HCT116 (cell line): Measurements from ENCODE around the gene OCEL1. TPM values are rescaled to one million over a fixed set of nuclear protein-coding genes. Genes with fewer than 3 reads are reported as not detected.

Source experiments
- ATAC-seq: fragments of 200-7000 bp; cut with Tn5 transposase; 2 replicates; pipeline ENCODE4 v1.9.1; 2020; ENCODE audit warnings: mild to moderate bottlenecking, moderate library complexity
- BruUV-seq: library from RNA; stranded (reverse); fragments of 400-500 nt; replicated peaks from 2 replicates; lab custom pipeline; 2021; lab: Mats Ljungman, UMichigan
- CTCF ChIA-PET: fragments of 300-600 bp; sonication (Branson Sonifier 250); formaldehyde crosslinking; loops from one replicate; lab custom pipeline; 2021; ENCODE audit warnings: antibody characterized with exemption; lab: Charles Lee
- POLR2A ChIA-PET: fragments of 300-600, 350-600 bp; sonication (Branson Sonifier 250); formaldehyde crosslinking; loops from one replicate; lab custom pipeline; 2021; ENCODE audit warnings: antibody characterized with exemption; lab: Charles Lee
- RAD21 ChIA-PET, 2 experiments: fragments of 300-600 bp; sonication (Branson Sonifier 250); formaldehyde crosslinking; loops; one replicate each; lab custom pipeline; 2023; ENCODE audit warnings: low total read pairs in 2 of 2; ENCODE audit not compliant: uncharacterized antibody in 2 of 2, unreplicated experiment in 2 of 2, low non-redundant PET in 1 of 2; lab: Charles Lee
- DNase-seq: peaks from one replicate; pipeline ENCODE4 v3.0.0-alpha.2; 2010; ENCODE audit warnings: low read depth, low spot score
- H2AFZ ChIP-seq: fragments of 200-600 bp; shearing (Covaris generic), sonication (generic); 2 replicates; pipeline ENCODE4 v1.6.1; 2017; ENCODE audit warnings: low read depth, mixed run types, mixed read lengths, antibody characterized with exemption, low read length; ENCODE audit not compliant: poor library complexity, severe bottlenecking
- H3K27ac ChIP-seq: 2 replicates; pipeline ENCODE4 v1.5.1; 2012; ENCODE audit warnings: low read depth, low read length
- H3K27me3 ChIP-seq: fragments of 200-600 bp; sonication (generic); 2 replicates; pipeline ENCODE4 v1.6.1; 2016; ENCODE audit warnings: mixed run types, low read length, mixed read lengths; ENCODE audit not compliant: insufficient read depth
- H3K36me3 ChIP-seq, 2 experiments: fragments of 200-500 bp in 1 of 2; fragments of 200-600 bp in 1 of 2; sonication (Bioruptor generic) in 1 of 2; sonication (generic) in 1 of 2; 2 replicates each; pipeline versions ENCODE4 v1.5.1 to v1.6.1; 2014 to 2016; ENCODE audit warnings: low read length in 2 of 2, inconsistent platforms in 1 of 2, mixed read lengths in 1 of 2, mixed run types in 1 of 2; ENCODE audit not compliant: insufficient read depth in 2 of 2, control insufficient read depth in 1 of 2
- H3K4me1 ChIP-seq, 2 experiments: fragments of 200-600 bp in 1 of 2; sonication (generic) in 1 of 2; 2 replicates each; pipeline versions ENCODE4 v1.5.1 to v1.6.1; 2012 to 2017; ENCODE audit warnings: low read length in 2 of 2, inconsistent platforms in 1 of 2, mild to moderate bottlenecking in 1 of 2, mixed read lengths in 1 of 2, mixed run types in 1 of 2, moderate library complexity in 1 of 2; ENCODE audit not compliant: insufficient read depth in 2 of 2, control insufficient read depth in 1 of 2
- H3K4me2 ChIP-seq: fragments of 200-600 bp; sonication (generic); 2 replicates; pipeline ENCODE4 v1.6.1; 2017; ENCODE audit warnings: mixed run types, low read length, mixed read lengths
- H3K4me3 ChIP-seq, 2 experiments: fragments of 200-600 bp in 1 of 2; sonication (generic) in 1 of 2; replicated peaks in 1 of 2; 2 replicates each; pipeline ENCODE4 v1.5.1; 2011 to 2016; ENCODE audit warnings: low read length in 2 of 2, control low read depth in 1 of 2, low read depth in 1 of 2, mild to moderate bottlenecking in 1 of 2, mixed read lengths in 1 of 2, mixed run types in 1 of 2
- H3K79me2 ChIP-seq: fragments of 200-600 bp; sonication (generic); 2 replicates; pipeline ENCODE4 v1.6.1; 2017; ENCODE audit warnings: mild to moderate bottlenecking, mixed run types, low read length, moderate library complexity, mixed read lengths; ENCODE audit not compliant: insufficient read depth
- H3K9ac ChIP-seq: fragments of 200-600 bp; sonication (generic); 2 replicates; pipeline ENCODE4 v1.6.1; 2016; ENCODE audit warnings: low read length, mixed read lengths
- H3K9me2 ChIP-seq: fragments of 200-600 bp; sonication (generic), shearing (Covaris generic); 2 replicates; pipeline ENCODE4 v1.6.1; 2017; ENCODE audit warnings: mixed run types, mild to moderate bottlenecking, moderate library complexity; ENCODE audit not compliant: insufficient read depth
- H3K9me3 ChIP-seq, 2 experiments: fragments of 200-500 bp in 1 of 2; fragments of 200-600 bp in 1 of 2; sonication (Bioruptor generic) in 1 of 2; sonication (generic) in 1 of 2; 2 replicates each; pipeline ENCODE4 v1.6.1; 2014 to 2017; ENCODE audit warnings: low read length in 2 of 2, mixed read lengths in 2 of 2, inconsistent platforms in 1 of 2, low read depth in 1 of 2, mild to moderate bottlenecking in 1 of 2, mixed run types in 1 of 2, moderate library complexity in 1 of 2; ENCODE audit not compliant: control insufficient read depth in 1 of 2, insufficient read depth in 1 of 2
- H4K20me1 ChIP-seq: fragments of 200-600 bp; sonication (generic), shearing (Covaris generic); 2 replicates; pipeline ENCODE4 v1.6.1; 2017; ENCODE audit warnings: mixed run types, mild to moderate bottlenecking, moderate library complexity; ENCODE audit not compliant: insufficient read depth
- CEBPB ChIP-seq: IDR thresholded peaks from 2 replicates; pipeline ENCODE4 v1.6.1; 2012; ENCODE audit warnings: low read depth
- CTCF ChIP-seq, 3 experiments: fragments of 200-600 bp in 1 of 3; sonication (generic) in 1 of 3; IDR thresholded peaks in 2 of 3; conservative IDR thresholded peaks in 1 of 3; 2 replicates each; pipeline ENCODE4 v1.5.1; 2012 to 2017; ENCODE audit warnings: low read depth in 2 of 3, low read length in 2 of 3, antibody characterized with exemption in 1 of 3, borderline replicate concordance in 1 of 3, control low read depth in 1 of 3, mild to moderate bottlenecking in 1 of 3, mixed read lengths in 1 of 3, mixed run types in 1 of 3, moderate library complexity in 1 of 3; ENCODE audit not compliant: insufficient read depth in 1 of 3
- EGR1 ChIP-seq: IDR thresholded peaks from 2 replicates; pipeline ENCODE4 v1.6.1; 2012; ENCODE audit warnings: low read depth
- ELF1 ChIP-seq: IDR thresholded peaks from 2 replicates; pipeline ENCODE4 v1.6.1; 2012; ENCODE audit warnings: low read depth, borderline replicate concordance
- POLR2A ChIP-seq: IDR thresholded peaks from 2 replicates; pipeline ENCODE4 v1.7.0; 2011; ENCODE audit warnings: borderline replicate concordance; ENCODE audit not compliant: insufficient read depth, insufficient read length; ENCODE audit errors: extremely low read depth
- POLR2AphosphoS5 ChIP-seq: IDR thresholded peaks from 2 replicates; pipeline ENCODE4 v1.6.1; 2011; ENCODE audit warnings: mild to moderate bottlenecking, low read depth, low read length, moderate library complexity
- SIN3A ChIP-seq: IDR thresholded peaks from 2 replicates; pipeline ENCODE4 v1.6.1; 2012; ENCODE audit warnings: low read depth
- TCF7L2 ChIP-seq: IDR thresholded peaks from 2 replicates; pipeline ENCODE4 v1.7.0; 2011; ENCODE audit warnings: borderline replicate concordance, inconsistent platforms; ENCODE audit not compliant: insufficient read depth, insufficient read length; ENCODE audit errors: extremely low read depth
- ZFX ChIP-seq: fragments of 450-650 bp; IDR thresholded peaks from 2 replicates; pipeline ENCODE4 v1.6.1; 2017
- ZNF274 ChIP-seq: fragments of 200-500 bp; sonication (Bioruptor generic); IDR thresholded peaks from 2 replicates; pipeline ENCODE4 v1.6.1; 2014; ENCODE audit warnings: mild to moderate bottlenecking, low read depth, low read length, inconsistent platforms
- intact Hi-C: fragments of 100-400 bp; cut with micrococcal nuclease; formaldehyde crosslinking; loops from 2 replicates; pipeline ENCODE4 v1.10.0; 2022
- total RNA-seq: library from RNA; stranded (reverse); gene quantifications from one replicate; pipeline ENCODE4 v1.2.1, GENCODE V29; 2021; ENCODE audit not compliant: unreplicated experiment
- TF ChIP-seq, protein P1 (sequence below): IDR thresholded peaks from 2 replicates; pipeline ENCODE4 v1.6.1; 2012

Gene OCEL1
- total RNA-seq, 1 experiment from 2014 or later = 39.8 TPM

DNA sequence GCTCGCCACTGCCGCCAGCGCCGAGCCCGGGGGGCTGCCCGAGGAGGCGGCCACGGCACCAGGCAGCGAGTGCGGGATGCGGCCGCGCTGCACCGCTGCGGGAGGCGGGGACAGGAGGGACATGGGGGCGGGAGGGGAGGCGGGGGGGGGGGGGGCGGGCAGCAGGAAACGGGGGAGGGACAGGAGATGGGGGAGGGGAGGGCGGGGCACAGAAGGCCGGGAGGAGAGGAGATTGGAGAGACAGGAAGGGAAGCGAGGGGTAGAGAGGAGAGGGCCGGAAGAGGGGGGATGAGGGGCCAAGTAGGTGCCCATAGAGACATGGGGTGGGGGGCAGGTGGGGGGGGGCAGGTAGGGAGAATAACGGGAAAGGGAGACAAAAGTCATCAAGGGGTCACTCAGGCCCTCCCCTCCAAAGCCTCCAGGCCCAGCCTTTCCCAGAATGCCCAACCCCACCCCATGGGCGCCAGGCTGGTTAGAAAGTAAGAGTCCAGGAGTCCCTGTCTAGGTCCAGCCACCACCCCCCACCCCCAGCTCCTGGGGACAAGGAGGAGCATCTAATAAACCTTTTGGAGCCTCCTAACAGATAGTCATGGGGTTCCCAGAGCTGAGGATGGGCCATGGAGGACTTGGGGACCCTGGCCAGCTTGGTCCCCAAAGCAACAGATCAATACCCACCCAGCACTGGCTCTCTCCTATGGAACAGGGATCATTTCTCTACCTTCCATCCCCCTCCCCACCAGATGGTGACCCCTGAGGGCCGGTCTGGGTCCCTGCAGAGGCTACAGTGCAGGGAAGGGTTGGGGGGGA is 10.1 kb downstream of the OCEL1 start:
- Histone ChIP-seq H3K4me3 (peak overlapping the region; percentile 91 to 93), H4K20me1 (peaks cover 7% of the 10 kb centered on the region; the same call in 1 of the 2 replicates), H3K9me2 (no peaks in the 10 kb centered on the region), H3K9me3 (no peaks in the 10 kb centered on the region), H3K36me3 (peaks cover 15 to 16% of the 10 kb centered on the region in 2 experiments; a peak in 3 of 4 replicates), H2AFZ (no peak overlapping the region), H3K27me3 (no peaks in the 10 kb centered on the region), H3K4me2 (peak overlapping the region; percentile 98), H3K4me1 (peaks cover 13 to 25% of the 10 kb centered on the region in 2 experiments), H3K9ac (peak overlapping the region; percentile 94), H3K79me2 (peaks cover 60% of the 10 kb centered on the region), H3K27ac (peak overlapping the region; percentile 100)
- ATAC-seq = peak; percentile 56
- CTCF ChIA-PET = no interaction called here
- TF ChIP-seq EGR1 (no peak), POLR2AphosphoS5 (peak; percentile 63; the same call in 1 of the 2 replicates)
- RAD21 ChIA-PET = interaction anchor here in 1 of 2 experiments (1.9 kb wide), 1 partner anchor 10 kb away, joined by 5 read pairs; the partner anchor contains the start of gene OCEL1
- DNase-seq = no peak
- POLR2A ChIA-PET = interaction anchor here (0.8 to 3.8 kb wide), 10 partner anchors 8 to 156 kb away, joined by 3 to 29 read pairs (median 4); partner anchors contain the start of genes BABAM1, OCEL1 and USE1
- BruUV-seq = no TSS peak
- intact Hi-C loops = no loop called here

DNA sequence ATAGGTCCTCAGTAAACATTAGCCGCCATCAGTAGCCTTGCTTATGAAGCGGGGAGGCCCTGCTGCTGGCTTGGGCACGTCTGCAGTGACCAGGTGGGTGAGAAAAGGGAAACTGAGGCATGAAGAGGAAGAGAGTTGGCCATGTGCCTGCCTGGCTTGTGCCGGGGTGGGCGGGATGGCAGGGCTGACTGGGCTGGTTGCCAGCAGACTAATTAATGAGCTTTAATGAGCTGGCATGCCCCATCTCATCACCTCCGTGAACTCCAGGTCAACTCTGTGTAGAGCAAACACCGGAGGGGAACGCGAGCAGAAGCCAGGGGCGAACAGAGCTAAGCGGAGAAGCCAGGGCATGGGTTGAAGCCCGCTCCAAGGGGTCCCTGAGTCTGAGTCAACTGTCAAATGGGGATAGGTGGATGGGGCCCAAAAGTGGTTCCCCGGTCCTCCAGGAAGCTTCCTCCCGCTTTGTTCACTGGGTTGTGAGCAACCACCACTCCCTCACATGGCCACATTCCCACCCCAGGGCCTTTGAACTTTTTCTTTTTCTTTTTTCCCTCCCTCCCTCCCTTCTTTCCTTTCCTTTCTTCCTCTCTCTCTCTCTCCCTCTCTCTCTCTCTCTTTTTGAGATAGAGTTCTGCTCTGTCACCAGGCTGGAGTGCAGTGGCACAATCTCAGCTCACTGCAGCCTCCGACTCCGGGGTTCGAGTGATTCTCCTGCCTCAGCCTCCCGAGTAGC is 11.0 kb downstream of the OCEL1 start:
- no peaks in the 10 kb centered on the region for H3K27me3 ChIP-seq
- intact Hi-C loops = no loop called here
- no peak for ATAC-seq
- peaks cover 7% of the 10 kb centered on the region; the same call in 1 of the 2 replicates for H4K20me1 ChIP-seq
- ChIA-PET RAD21 (no interaction called here), POLR2A (interaction anchor here (1.1 to 3.8 kb wide), 2 partner anchors 10 to 14 kb away, joined by 3 to 29 read pairs; partner anchors contain the start of gene OCEL1), CTCF (no interaction called here)
- H3K4me2 ChIP-seq = peak overlapping the region; percentile 59
- peaks cover 13 to 27% of the 10 kb centered on the region in 2 experiments for H3K4me1 ChIP-seq
- H3K27ac ChIP-seq = peak overlapping the region; percentile 78
- peak overlapping the region; percentile 36 for H3K9ac ChIP-seq
- BruUV-seq = no TSS peak
- 0 out of 4 replicates have a peak overlapping the region, but pooled peaks of 1 of the 2 experiments have one; percentile 17 for H3K4me3 ChIP-seq
- DNase-seq = no peak
- no peak overlapping the region for H2AFZ ChIP-seq
- peaks cover 57% of the 10 kb centered on the region for H3K79me2 ChIP-seq
- H3K9me3 ChIP-seq = no peaks in the 10 kb centered on the region
- peaks cover 8 to 16% of the 10 kb centered on the region in 2 experiments; a peak in 3 of 4 replicates for H3K36me3 ChIP-seq
- H3K9me2 ChIP-seq = no peaks in the 10 kb centered on the region
- TF ChIP-seq POLR2AphosphoS5 = no peak
- TF ChIP-seq ZFX = no peak
- no peak for TF ChIP-seq ZNF274
- TF ChIP-seq, protein P1, sequence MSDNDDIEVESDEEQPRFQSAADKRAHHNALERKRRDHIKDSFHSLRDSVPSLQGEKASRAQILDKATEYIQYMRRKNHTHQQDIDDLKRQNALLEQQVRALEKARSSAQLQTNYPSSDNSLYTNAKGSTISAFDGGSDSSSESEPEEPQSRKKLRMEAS = no peak
- TF ChIP-seq SIN3A = no peak
- TF ChIP-seq TCF7L2 = no peak
- TF ChIP-seq CEBPB = no peak
- TF ChIP-seq POLR2A = no peak
- TF ChIP-seq CTCF (IDR thresholded peaks at IDR 0.05 in 2 of 3, conservative IDR thresholded peaks at IDR 0.05 in 1 of 3; ENCODE audit: borderline replicate concordance in 1 of 3, insufficient read depth in 1 of 3, low read depth in 2 of 3, low read length in 2 of 3) = no peak
- no peak for TF ChIP-seq ELF1
